HepG2 (cell line): ENCODE data around the gene L1CAM.
A peak's percentile ranks its signal among the peaks of the same experiment; 100 is the strongest.

Experiments used
- EHMT2 ChIP-seq: fragments of 200-600 bp; sonication (generic); IDR thresholded peaks from 2 replicates; pipeline ENCODE4 v1.7.0; 2017; ENCODE audit warnings: antibody characterized with exemption, low read depth, low read length, borderline replicate concordance
- HCFC1 ChIP-seq: fragments of 150-350 bp; IDR thresholded peaks from 2 replicates; pipeline ENCODE4 v1.6.1; 2014; ENCODE audit warnings: low read depth, low read length
- HNRNPH1 ChIP-seq: fragments of 200-400 bp; formaldehyde crosslinking; optimal IDR thresholded peaks from 2 replicates; pipeline ENCODE3; 2017; ENCODE audit warnings: mild to moderate bottlenecking, low read depth, low read length
- JARID2 ChIP-seq: sonication (generic); formaldehyde crosslinking; IDR thresholded peaks from 2 replicates; pipeline ENCODE4 v1.8.1; 2023; ENCODE audit warnings: missing genetic modification reagents, inconsistent platforms; ENCODE audit not compliant: insufficient replicate concordance
- JUN ChIP-seq: sonication (generic); formaldehyde crosslinking; IDR thresholded peaks from 2 replicates; pipeline ENCODE4 v1.4.0; 2020; ENCODE audit warnings: mild to moderate bottlenecking, missing genetic modification reagents
- TFDP1 ChIP-seq: IDR thresholded peaks from 2 replicates; pipeline ENCODE4 v1.6.1; 2016; ENCODE audit warnings: missing compliant biosample characterization, missing genetic modification reagents, borderline replicate concordance
- ZNF530 ChIP-seq: sonication (generic); formaldehyde crosslinking; IDR thresholded peaks from 2 replicates; pipeline ENCODE4 v1.5.0; 2020; ENCODE audit warnings: low read depth, mild to moderate bottlenecking, missing genetic modification reagents
- ZNF589 ChIP-seq: sonication (generic); formaldehyde crosslinking; conservative IDR thresholded peaks from 2 replicates; pipeline ENCODE4 v1.8.0; 2022; ENCODE audit warnings: mild to moderate bottlenecking, moderate library complexity, missing genetic modification reagents
- TF ChIP-seq, protein P1 (sequence below): conservative IDR thresholded peaks from 2 replicates; pipeline ENCODE4 v1.6.1; 2018; ENCODE audit warnings: missing genetic modification reagents

DNA sequence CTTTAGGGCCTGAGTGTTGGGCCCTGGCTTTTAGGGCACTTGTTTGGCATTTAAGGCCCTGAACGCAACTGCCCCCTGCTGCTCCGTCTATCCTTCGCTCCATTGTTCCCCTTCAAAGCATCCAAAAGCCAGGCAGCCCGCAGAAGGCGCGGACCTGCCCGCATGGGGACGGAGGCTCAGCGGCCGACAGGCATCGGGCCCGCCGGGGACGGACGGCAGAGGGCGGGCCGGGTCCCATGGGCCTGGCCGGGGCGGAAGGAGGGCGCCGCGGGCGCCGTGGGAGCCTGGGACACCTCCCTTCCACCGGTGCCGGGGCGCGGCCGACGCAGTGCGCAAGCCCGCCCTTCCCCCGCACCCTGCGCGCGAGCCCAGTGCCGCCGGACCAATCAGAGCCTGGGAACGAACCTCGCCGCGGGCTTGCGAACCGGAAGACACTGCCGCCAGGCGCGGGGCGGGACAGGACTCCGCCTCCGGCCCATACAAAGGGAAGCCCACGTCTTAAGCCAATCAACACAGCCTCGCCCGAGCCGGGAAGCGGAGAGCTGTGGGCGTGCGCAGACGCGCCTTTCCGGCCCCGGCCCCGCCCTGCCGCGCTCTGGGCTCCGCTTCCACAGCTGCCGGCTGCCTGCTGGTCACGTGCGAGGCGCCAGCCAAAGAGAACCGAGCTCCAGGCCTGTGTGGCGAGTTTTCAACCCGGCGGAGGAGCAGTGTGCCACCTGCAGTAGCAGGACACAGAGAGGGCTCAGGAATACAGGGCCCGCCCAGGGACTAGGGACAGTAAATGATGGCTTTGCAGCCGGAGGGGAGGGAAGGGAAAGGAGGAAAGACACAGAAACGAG, 42.2 kb upstream of the L1CAM start:
- no peak for TF ChIP-seq ZNF589
- TF ChIP-seq EHMT2 = no peak
- TF ChIP-seq TFDP1 (CRISPR knock-in tag) = peak; percentile 66; the same call in 1 of the 2 replicates
- TF ChIP-seq ZNF530 (CRISPR knock-in tag) = no peak
- TF ChIP-seq, protein P1, sequence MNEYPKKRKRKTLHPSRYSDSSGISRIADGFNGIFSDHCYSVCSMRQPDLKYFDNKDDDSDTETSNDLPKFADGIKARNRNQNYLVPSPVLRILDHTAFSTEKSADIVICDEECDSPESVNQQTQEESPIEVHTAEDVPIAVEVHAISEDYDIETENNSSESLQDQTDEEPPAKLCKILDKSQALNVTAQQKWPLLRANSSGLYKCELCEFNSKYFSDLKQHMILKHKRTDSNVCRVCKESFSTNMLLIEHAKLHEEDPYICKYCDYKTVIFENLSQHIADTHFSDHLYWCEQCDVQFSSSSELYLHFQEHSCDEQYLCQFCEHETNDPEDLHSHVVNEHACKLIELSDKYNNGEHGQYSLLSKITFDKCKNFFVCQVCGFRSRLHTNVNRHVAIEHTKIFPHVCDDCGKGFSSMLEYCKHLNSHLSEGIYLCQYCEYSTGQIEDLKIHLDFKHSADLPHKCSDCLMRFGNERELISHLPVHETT (CRISPR knock-in tag) = peak; percentile 50
- no peak for TF ChIP-seq HCFC1
- TF ChIP-seq JUN (CRISPR knock-in tag) = no peak
- no peak for TF ChIP-seq HNRNPH1
- no peak for TF ChIP-seq JARID2 (CRISPR knock-in tag)
